IMR-90 (cell line): ENCODE results near the gene TTC27. TPM values are rescaled to one million over a fixed set of nuclear protein-coding genes. Genes with fewer than 3 reads are reported as not detected.

ENCODE experiments used
- ATAC-seq: fragments of 200-7000 bp; cut with Tn5 transposase; 2 replicates; pipeline ENCODE4 v1.9.1; 2020; ENCODE audit warnings: low read depth, mild to moderate bottlenecking, moderate library complexity
- BruUV-seq: library from RNA; stranded (reverse); fragments of 400-500 nt; replicated peaks from 2 replicates; lab custom pipeline; 2021; lab: Mats Ljungman, UMichigan
- CTCF ChIA-PET: fragments of 300-600 bp; formaldehyde crosslinking; extraction: SDS; loops from one replicate; lab custom pipeline; 2021; ENCODE audit warnings: antibody characterized with exemption; lab: Yijun Ruan, JAX
- POLR2A ChIA-PET: fragments of 300-600 bp; sonication (Branson Sonifier 250); formaldehyde crosslinking; loops from one replicate; lab custom pipeline; 2022; ENCODE audit warnings: antibody characterized with exemption; ENCODE audit not compliant: unreplicated experiment; lab: Charles Lee
- DNase-seq: peaks from one replicate; pipeline ENCODE4 v3.0.0; 2013
- H2AFZ ChIP-seq: replicated peaks from 2 replicates; pipeline ENCODE3; 2013; ENCODE audit warnings: low read length, mild to moderate bottlenecking; ENCODE audit not compliant: poor library complexity
- H2AK5ac ChIP-seq: 2 replicates; pipeline ENCODE4 v1.6.1; 2013; ENCODE audit warnings: low read depth, low read length, inconsistent platforms
- H2AK9ac ChIP-seq: replicated peaks from 2 replicates; pipeline ENCODE3; 2013; ENCODE audit warnings: mild to moderate bottlenecking, low read depth, low read length, moderate library complexity; ENCODE audit not compliant: poor library complexity
- H2BK120ac ChIP-seq: 2 replicates; pipeline ENCODE4 v1.6.1; 2013; ENCODE audit warnings: low read depth, low read length, inconsistent platforms
- H2BK15ac ChIP-seq: 3 replicates; pipeline ENCODE4 v1.6.1; 2013; ENCODE audit warnings: low read depth, low read length, inconsistent platforms
- H2BK20ac ChIP-seq: 2 replicates; pipeline ENCODE4 v1.6.1; 2013; ENCODE audit warnings: low read depth, mild to moderate bottlenecking, inconsistent platforms, low read length, moderate library complexity
- H2BK5ac ChIP-seq: 2 replicates; pipeline ENCODE4 v1.6.1; 2013; ENCODE audit warnings: mild to moderate bottlenecking, low read depth, low read length, inconsistent platforms; ENCODE audit not compliant: poor library complexity, severe bottlenecking
- H3K14ac ChIP-seq: replicated peaks from 2 replicates; pipeline ENCODE4 v1.6.1; 2013; ENCODE audit warnings: low read depth, low read length, inconsistent platforms
- H3K18ac ChIP-seq: 2 replicates; pipeline ENCODE4 v1.6.1; 2013; ENCODE audit warnings: low read depth, low read length, control low read depth
- H3K23ac ChIP-seq: 2 replicates; pipeline ENCODE4 v1.6.1; 2013; ENCODE audit warnings: low read depth, low read length, inconsistent platforms
- H3K27ac ChIP-seq: 2 replicates; pipeline ENCODE4 v1.5.1; 2013; ENCODE audit warnings: mild to moderate bottlenecking, control low read depth, low read length; ENCODE audit not compliant: insufficient read depth
- H3K27me3 ChIP-seq: 2 replicates; pipeline ENCODE4 v1.6.1; 2013; ENCODE audit warnings: low read length; ENCODE audit not compliant: control insufficient read depth, insufficient read depth
- H3K36me3 ChIP-seq: 2 replicates; pipeline ENCODE4 v1.6.1; 2013; ENCODE audit warnings: low read length, mixed read lengths; ENCODE audit not compliant: control insufficient read depth, insufficient read depth
- H3K4ac ChIP-seq: 2 replicates; pipeline ENCODE4 v1.6.1; 2013; ENCODE audit warnings: low read depth, low read length, inconsistent platforms
- H3K4me1 ChIP-seq: 2 replicates; pipeline ENCODE4 v1.6.1; 2013; ENCODE audit warnings: low read length, mixed read lengths; ENCODE audit not compliant: control insufficient read depth, insufficient read depth
- H3K4me2 ChIP-seq: 2 replicates; pipeline ENCODE4 v1.6.1; 2013; ENCODE audit warnings: low read depth, mild to moderate bottlenecking, control low read depth, low read length, moderate library complexity
- H3K4me3 ChIP-seq: 2 replicates; pipeline ENCODE4 v1.5.1; 2013; ENCODE audit warnings: low read depth, mild to moderate bottlenecking, control low read depth, low read length, moderate library complexity; ENCODE audit not compliant: insufficient read depth
- H3K56ac ChIP-seq: 2 replicates; pipeline ENCODE4 v1.6.1; 2013; ENCODE audit warnings: low read length, inconsistent platforms; ENCODE audit not compliant: insufficient read depth; ENCODE audit errors: extremely low read depth
- H3K79me1 ChIP-seq, 2 experiments: 2 replicates each; pipeline ENCODE4 v1.6.1; 2013; ENCODE audit warnings: low read length in 2 of 2, inconsistent platforms in 1 of 2, low read depth in 1 of 2
- H3K9ac ChIP-seq: 2 replicates; pipeline ENCODE4 v1.6.1; 2013; ENCODE audit warnings: low read depth, low read length, control low read depth
- H3K9me1 ChIP-seq: 2 replicates; pipeline ENCODE4 v1.6.1; 2013; ENCODE audit warnings: low read length, inconsistent platforms; ENCODE audit not compliant: insufficient read depth
- H3K9me3 ChIP-seq: 2 replicates; pipeline ENCODE4 v1.6.1; 2013; ENCODE audit warnings: low read length; ENCODE audit not compliant: control insufficient read depth, insufficient read depth
- H4K20me1 ChIP-seq: 2 replicates; pipeline ENCODE4 v1.6.1; 2013; ENCODE audit warnings: low read length, inconsistent platforms; ENCODE audit not compliant: insufficient read depth
- H4K5ac ChIP-seq: 2 replicates; pipeline ENCODE4 v1.6.1; 2013; ENCODE audit warnings: mild to moderate bottlenecking, low read depth, low read length, control low read depth
- H4K8ac ChIP-seq, 2 experiments: 2 replicates each; pipeline ENCODE4 v1.6.1; 2013; ENCODE audit warnings: low read depth in 2 of 2, low read length in 2 of 2, control low read depth in 1 of 2, inconsistent platforms in 1 of 2
- H4K91ac ChIP-seq: 2 replicates; pipeline ENCODE4 v1.6.1; 2013; ENCODE audit warnings: low read depth, low read length, inconsistent platforms; ENCODE audit not compliant: insufficient read depth
- BHLHE40 ChIP-seq: fragments of 150-350 bp; IDR thresholded peaks from 2 replicates; pipeline ENCODE4 v1.6.1; 2016; ENCODE audit warnings: mild to moderate bottlenecking, low read depth, low read length
- MAFK ChIP-seq: IDR thresholded peaks from 2 replicates; pipeline ENCODE4 v1.6.1; 2012; ENCODE audit warnings: low read depth, low read length, improper control_type of control experiment
- MXI1 ChIP-seq: IDR thresholded peaks from 2 replicates; pipeline ENCODE4 v1.6.1; 2012; ENCODE audit warnings: low read depth, mild to moderate bottlenecking, low read length, moderate library complexity, borderline replicate concordance
- NFE2L2 ChIP-seq: fragments of 150-350 bp; IDR thresholded peaks from 2 replicates; pipeline ENCODE4 v1.6.1; 2016; ENCODE audit warnings: low read depth, mild to moderate bottlenecking, low read length
- RAD21 ChIP-seq: IDR thresholded peaks from 2 replicates; pipeline ENCODE4 v1.6.1; 2012; ENCODE audit warnings: low read length, improper control_type of control experiment
- WGBS, 2 experiments: methylation state at CpG; one replicate each; pipeline versions ENCODE4 v1.1.5 to v1.1.7; 2013; ENCODE audit warnings: missing lambda C conversion rate in 2 of 2; ENCODE audit not compliant: insufficient read length in 1 of 2; ENCODE audit errors: extremely low coverage in 2 of 2; 5-methylcytosine and 5-hydroxymethylcytosine counted together
- dilution Hi-C: fragments of 300-500 bp; cut with HindIII; formaldehyde crosslinking; loops from one replicate; pipeline ENCODE4 v1.14.3; 2018; ENCODE audit warnings: low sequenced_read_pairs; ENCODE audit not compliant: unreplicated experiment
- in situ Hi-C: fragments of 300-500 bp; cut with MboI; formaldehyde crosslinking; loops from 3 replicates; pipeline ENCODE4 v1.14.3; 2019; ENCODE audit warnings: low sequenced_read_pairs, inconsistent platforms, mixed read lengths
- intact Hi-C: fragments of 100-400 bp; cut with micrococcal nuclease; formaldehyde crosslinking; loops from 2 replicates; pipeline ENCODE4 v1.10.0; 2022
- polyA plus RNA-seq, 3 experiments: library from polyadenylated mRNA; depleted of rRNA; stranded (reverse); fragments of >200 nt; gene quantifications; 2 replicates each; pipeline ENCODE4 v1.2.3, GENCODE V29; 2012; ENCODE audit warnings: low replicate concordance in 1 of 3
- total RNA-seq: library from RNA; depleted of rRNA; stranded (reverse); fragments of >200 nt; gene quantifications from 2 replicates; pipeline ENCODE4 v1.2.3, GENCODE V29; 2012

Gene TTC27
- total and polyA plus RNA-seq, 2 of the 4 experiments (the other 2 are of a cell fraction) = 12.7 to 30.5 TPM

GRCh38 chr2:32804205-32804604 lies 176.4 kb downstream of the TTC27 start:
- Histone ChIP-seq H2AFZ (no peak overlapping the region), H4K8ac (no peak overlapping the region), H2AK9ac (no peak overlapping the region), H3K9me1 (peaks cover 6% of the 10 kb centered on the region), H2BK15ac (no peak overlapping the region), H3K18ac (no peak overlapping the region), H2BK5ac (no peak overlapping the region), H4K91ac (no peak overlapping the region), H3K23ac (no peak overlapping the region), H3K9me3 (no peaks in the 10 kb centered on the region), H3K4ac (no peak overlapping the region), H3K27me3 (no peaks in the 10 kb centered on the region), H4K20me1 (no peaks in the 10 kb centered on the region), H3K27ac (no peak overlapping the region), H3K4me2 (no peak overlapping the region), H3K4me1 (peaks cover 10% of the 10 kb centered on the region), H4K5ac (no peak overlapping the region), H2BK120ac (no peak overlapping the region), H2AK5ac (no peak overlapping the region), H3K79me1 (peaks cover 0 to 4% of the 10 kb centered on the region in 2 experiments; a peak in 1 of 4 replicates), H3K4me3 (no peak overlapping the region), H3K14ac (no peak overlapping the region), H2BK20ac (no peak overlapping the region), H3K9ac (no peak overlapping the region), H3K56ac (no peak overlapping the region), H3K36me3 (no peaks in the 10 kb centered on the region)
- in situ Hi-C loops (no loop called here), intact Hi-C loops (no loop called here), dilution Hi-C loops (no loop called here)
- POLR2A ChIA-PET = interaction anchor here (0.7 kb wide), 1 partner anchor 48 kb away, joined by 3 read pairs; no protein-coding TSS in a partner anchor
- CTCF ChIA-PET = no interaction called here
- no peak for TF ChIP-seq MXI1
- TF ChIP-seq BHLHE40 = no peak
- TF ChIP-seq NFE2L2 = no peak
- no peak for TF ChIP-seq MAFK
- no peak for TF ChIP-seq RAD21
- no CpG with 5 or more reads among the region's 2 CpGs for WGBS, 2 experiments
- ATAC-seq = peak; percentile 35; the same call in 1 of the 2 replicates
- DNase-seq = peak; percentile 28
- no TSS peak for BruUV-seq
